Right forelimb (tissue), 1 donor: ENCODE results near the gene MAD2L1.
"Not testable (repeated sequence)": the region's sequence is repeated elsewhere in the genome, so short reads cannot be mapped to it uniquely, and the experiment has no call there.

ENCODE experiments used
- DNase-seq: peaks from one replicate; pipeline ENCODE4 v3.0.0-alpha.2; 2018

Gene MAD2L1

GRCh38 chr4:120066517-120067340 is at the start of gene MAD2L1:
Gene MAD2L1, minus strand, starts transcription at chr4:120066848. Its CDS starts 114 bp downstream, at chr4:120066734.
- peak; percentile 98 for DNase-seq

DNA sequence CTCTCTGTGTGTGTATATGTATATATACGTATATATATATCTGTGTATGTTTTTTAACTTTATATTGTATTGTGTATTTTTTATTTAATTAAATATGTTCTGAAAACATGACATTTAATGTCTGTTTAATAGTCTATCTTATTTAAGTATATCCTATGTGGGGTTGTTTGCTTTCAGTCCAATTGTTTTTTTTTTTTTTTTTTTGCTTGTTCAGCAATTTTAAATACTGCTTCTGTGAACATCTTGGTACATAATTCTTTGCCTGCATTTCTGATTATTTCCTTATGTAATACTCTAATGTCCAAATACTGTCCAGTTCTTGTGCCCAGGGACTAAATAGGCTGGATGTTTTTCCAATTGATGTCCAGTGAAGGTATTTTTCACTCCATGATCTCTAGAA is 45.1 kb upstream of the MAD2L1 start:
- DNase-seq = no peak

- DNase-seq = no peak
These were observed 42.8 kb upstream of the MAD2L1 start for GRCh38 chr4:120109406-120109805.

GRCh38 chr4:120105472-120105871 is 38.8 kb upstream of the MAD2L1 start:
- DNase-seq = no peak

DNA sequence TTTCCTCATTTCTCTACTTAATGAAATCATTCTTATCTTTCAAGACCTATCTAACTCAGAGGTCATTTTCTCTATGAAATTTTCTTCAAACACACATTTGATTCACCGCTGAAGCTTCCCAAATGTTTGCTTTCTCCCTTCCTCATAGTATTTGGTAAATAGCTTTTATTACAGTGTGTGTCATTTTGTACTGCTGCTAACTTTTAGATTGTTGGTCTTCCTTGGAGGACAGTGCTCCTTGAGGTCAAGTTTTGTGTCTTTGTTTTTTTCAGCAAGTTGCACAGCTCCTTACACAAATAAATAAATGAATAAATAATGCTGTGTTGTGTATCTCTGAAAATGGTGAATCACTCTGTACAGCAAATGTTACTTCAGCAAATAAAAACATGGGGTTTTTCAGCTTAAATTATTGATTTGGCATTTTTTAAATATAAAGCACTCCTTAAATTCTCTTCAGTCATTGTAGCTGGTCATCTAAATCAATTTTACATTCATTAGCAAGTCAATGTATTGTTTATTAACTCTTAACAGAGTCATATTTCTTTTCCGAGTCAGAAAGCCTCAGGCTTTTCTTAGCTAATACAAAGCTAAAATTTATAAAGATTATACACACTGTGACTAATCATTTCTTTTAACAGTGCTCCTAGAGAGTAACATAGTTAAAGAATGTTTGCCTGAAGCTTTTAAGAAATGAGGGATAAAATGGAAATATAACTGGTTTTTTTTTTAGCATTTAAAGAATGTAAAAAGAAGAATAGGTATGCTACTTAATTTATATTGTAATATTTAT is 30.1 kb upstream of the MAD2L1 start:
- DNase-seq = no peak

GRCh38 chr4:120088507-120088906 is 21.9 kb upstream of the MAD2L1 start:
- DNase-seq = no peak

DNA sequence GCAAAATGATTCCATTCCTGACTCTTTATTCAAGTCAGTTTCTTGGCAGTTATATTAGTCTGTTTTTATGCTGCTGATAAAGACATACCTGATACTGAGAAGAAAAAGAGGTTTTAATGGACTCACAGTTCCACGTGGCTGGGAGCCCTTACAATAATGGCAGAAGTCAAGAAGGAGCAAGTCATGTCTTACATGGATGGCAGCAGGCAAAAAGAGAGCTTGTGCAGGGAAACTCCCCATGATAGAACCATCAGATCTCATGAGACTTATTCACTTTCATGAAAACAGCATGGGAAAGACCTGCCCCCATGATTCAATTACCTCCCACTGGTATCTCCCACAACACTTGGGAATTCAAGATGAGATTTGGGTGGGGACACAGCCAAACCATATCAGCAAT is 21.4 kb upstream of the MAD2L1 start:
- not testable (repeated sequence) for DNase-seq

- no peak for DNase-seq
These were observed 19.1 kb upstream of the MAD2L1 start for GRCh38 chr4:120085705-120086104.

DNA sequence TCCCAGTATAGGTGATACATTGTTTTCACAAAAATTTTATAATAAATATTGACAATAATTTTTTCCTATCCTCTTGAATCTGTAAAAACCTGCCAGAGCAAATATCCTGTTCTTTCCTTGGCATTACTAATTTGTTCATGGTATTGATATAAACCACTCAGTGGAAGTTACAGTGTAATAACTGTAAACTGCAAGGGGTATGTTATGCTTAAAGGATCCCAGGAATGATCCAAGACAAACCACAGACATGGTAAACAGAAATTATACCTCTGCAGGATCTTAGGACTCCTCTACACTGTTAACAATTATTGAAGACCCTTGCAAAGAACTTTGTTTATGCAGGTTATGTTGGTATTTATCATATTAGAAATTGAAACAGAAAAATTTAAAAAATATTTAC is 17.7 kb upstream of the MAD2L1 start:
- DNase-seq = no peak

GRCh38 chr4:120083152-120083551 is 16.5 kb upstream of the MAD2L1 start:
- no peak for DNase-seq

GRCh38 chr4:120082251-120082650 is 15.6 kb upstream of the MAD2L1 start:
- DNase-seq = no peak

DNA sequence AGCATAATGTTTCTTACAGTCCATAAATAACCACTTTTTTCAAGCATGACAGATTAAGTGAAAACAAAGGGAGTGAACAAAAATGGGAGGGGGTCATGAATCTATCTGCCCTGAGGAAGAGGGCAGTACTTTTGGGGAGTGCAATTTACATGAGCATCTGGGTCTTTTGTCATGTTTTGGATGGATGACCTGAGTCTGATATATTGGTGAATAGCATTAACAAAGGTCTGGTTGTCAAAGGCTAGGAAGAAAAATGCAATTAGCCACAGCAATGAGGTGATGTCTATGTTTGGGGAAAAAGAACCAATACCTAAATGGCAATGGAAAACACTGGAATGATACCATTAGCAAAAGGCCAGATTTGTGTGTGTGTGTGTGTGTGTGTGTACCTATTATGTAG is 15.1 kb upstream of the MAD2L1 start:
- DNase-seq = no peak

GRCh38 chr4:120080533-120080932 is 13.9 kb upstream of the MAD2L1 start:
- DNase-seq = no peak

GRCh38 chr4:120079839-120080520 is 13.3 kb upstream of the MAD2L1 start:
- no peak for DNase-seq

DNA sequence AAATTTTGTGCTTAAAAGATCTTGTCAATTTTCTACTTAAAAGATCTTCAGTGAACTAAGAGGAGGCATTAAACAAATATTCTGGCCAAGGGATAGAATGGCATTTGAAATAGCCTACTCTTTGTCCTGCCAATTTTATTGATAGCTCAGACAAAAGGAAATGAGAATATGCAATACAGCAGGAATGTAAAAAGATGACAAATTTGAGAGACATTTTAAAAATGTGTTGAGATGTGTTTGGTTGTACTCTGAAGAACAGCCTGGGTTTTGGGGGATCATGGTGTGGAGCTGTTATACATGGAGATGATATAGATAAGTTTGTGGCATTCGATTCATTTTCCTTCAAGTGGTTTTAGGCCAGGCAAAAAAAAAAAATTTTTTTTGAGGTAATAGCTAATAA is 11.6 kb upstream of the MAD2L1 start:
- no peak for DNase-seq

DNA sequence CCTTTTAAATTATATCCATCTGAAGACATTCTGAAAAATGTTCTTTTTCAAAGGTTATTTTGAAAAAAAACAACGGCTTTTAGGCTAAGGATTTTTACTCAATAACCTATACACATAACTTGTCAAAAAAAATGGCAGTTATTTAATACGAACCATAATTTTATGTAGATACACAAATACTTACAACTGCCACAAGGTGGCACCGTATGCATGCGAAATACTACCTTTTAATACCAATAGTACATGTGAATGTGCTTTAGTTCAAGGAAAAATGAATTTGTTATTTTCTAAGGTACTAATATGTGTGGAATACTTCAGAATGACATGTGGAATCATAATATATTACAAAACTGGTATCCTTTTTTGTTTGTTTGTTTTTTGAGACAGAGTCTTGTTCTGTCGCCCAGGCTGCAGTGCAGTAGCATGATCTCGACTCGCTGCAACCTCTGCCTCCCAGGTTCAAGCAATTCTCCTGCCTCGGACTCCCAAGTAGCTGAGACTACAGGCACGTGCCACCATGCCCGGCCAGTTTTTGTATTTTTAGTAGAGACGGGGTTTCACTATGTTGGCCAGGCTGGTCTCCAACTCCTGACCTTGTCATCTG is 4.6 kb upstream of the MAD2L1 start:
- no peak for DNase-seq

GRCh38 chr4:120070196-120070595 is 3.5 kb upstream of the MAD2L1 start:
- no peak for DNase-seq

GRCh38 chr4:120065974-120066516 is 603 bp downstream of the MAD2L1 start:
- DNase-seq = no peak

DNA sequence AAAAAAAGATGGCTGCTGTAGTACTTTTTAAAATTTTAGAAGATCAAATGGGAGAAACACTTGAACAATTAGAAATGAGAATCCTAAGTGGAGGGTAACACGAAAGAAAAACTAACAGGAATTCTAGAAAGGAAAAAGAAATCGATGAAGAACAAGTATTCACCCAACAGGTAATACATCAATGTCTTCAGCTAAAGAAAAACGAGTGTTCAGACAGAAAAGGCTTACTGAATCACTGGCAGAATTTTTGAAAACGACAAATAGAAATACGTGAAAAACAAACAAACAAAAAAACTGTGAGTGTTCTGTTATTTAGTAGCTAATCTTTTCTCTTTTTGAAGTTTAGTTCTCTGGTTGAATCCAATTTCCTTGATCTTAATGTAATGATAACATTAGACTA is 1.8 kb downstream of the MAD2L1 start:
- no peak for DNase-seq

DNA sequence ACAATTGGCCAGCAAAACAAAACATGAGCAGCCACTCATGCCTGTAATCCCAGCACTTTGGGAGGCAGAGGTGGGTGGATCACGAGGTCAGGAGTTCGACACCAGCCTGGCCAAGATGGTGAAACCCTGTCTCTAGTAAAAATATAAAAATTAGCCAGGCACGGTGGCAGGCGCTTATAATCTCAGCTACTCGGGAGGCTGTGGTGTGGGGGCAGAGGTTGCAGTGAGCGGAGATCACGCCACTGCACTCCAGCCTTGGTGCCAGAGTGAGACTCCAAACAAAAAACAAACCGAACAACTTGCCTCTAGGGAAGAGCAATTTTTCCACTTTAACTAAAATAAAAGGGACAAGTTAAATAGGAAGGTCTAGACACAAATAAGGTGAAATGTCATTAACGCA is 2.9 kb downstream of the MAD2L1 start:
- not testable (repeated sequence) for DNase-seq

DNA sequence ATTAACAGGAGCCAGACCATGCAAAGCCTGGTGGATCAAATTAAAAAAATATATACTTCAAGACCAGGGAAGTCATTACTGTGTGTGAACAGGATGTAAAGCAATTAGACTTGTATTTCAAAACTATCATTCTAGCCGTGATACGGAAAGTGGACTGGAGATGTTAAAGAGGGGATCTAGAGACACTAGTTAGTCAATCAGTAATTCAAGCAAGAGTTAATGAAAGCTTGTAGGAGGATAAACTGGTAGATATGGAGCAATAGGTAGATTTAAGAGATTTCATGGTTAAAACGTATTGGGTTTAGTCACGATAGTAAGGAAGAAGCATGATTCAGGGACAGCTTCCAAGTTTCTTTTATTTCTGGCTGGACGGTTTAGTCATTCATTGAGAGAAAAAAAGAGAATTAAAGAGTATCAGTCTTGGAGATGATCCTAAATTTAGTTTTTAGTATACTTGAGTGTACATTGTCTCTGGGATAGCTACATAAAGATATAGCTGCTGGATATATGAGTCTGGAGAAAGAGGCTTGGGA is 3.9 kb downstream of the MAD2L1 start:
- no peak for DNase-seq

DNA sequence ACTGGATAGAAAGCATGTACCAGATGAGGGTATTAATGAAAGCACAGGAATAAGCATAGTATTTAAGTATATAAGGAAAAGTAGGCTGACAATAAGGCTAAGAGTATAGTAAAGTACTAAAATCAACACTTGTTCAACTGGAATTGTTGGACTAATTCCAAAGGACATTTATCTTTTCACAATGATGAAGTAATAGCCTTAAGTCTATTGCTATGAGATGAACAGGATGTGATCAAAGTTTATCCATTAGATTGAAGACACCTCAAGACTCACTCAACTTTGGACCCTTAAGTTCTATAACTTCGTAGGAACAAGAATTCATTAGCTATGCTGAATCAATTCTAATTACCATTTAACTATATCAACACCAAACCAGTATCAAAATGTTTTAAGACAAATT is 7.6 kb downstream of the MAD2L1 start:
- DNase-seq = no peak

GRCh38 chr4:120057416-120057815 is 9.2 kb downstream of the MAD2L1 start:
- DNase-seq = no peak
